GM06990 (cell line): ENCODE measurements around the gene SF3A1.

ENCODE experiments used
- DNase-seq: peaks from one replicate; pipeline ENCODE4 v3.0.0-alpha.2; 2011; ENCODE audit not compliant: insufficient read length; ENCODE audit errors: extremely low read depth
- H3K27me3 ChIP-seq: replicated peaks from 2 replicates; pipeline ENCODE4 v1.6.0; 2011; ENCODE audit warnings: low read length; ENCODE audit not compliant: control insufficient read depth, insufficient read depth
- H3K36me3 ChIP-seq: 2 replicates; pipeline ENCODE4 v1.5.1; 2011; ENCODE audit warnings: low read length; ENCODE audit not compliant: control insufficient read depth, insufficient read depth
- H3K4me3 ChIP-seq: replicated peaks from 2 replicates; pipeline ENCODE4 v1.5.1; 2011; ENCODE audit warnings: low read depth, mild to moderate bottlenecking, control low read depth, low read length
- CTCF ChIP-seq: IDR thresholded peaks from 2 replicates; pipeline ENCODE4 v1.5.1; 2011; ENCODE audit warnings: low read length, control low read depth, mild to moderate bottlenecking, inconsistent platforms; ENCODE audit not compliant: insufficient read depth, poor library complexity, severe bottlenecking

The SF3A1 gene

GRCh38 chr22:30382340-30382739 lies 25.6 kb upstream of the SF3A1 start:
- no peaks in the 10 kb centered on the region for H3K27me3 ChIP-seq
- TF ChIP-seq CTCF: no peak
- no peak for DNase-seq
- H3K4me3 ChIP-seq: no peak overlapping the region
- H3K36me3 ChIP-seq: no peaks in the 10 kb centered on the region; the same call in 1 of the 2 replicates

GRCh38 chr22:30381264-30381663 lies 24.6 kb upstream of the SF3A1 start:
- Histone ChIP-seq H3K36me3 (no peaks in the 10 kb centered on the region; the same call in none of the 2 replicates), H3K27me3 (no peaks in the 10 kb centered on the region), H3K4me3 (no peak overlapping the region)
- TF ChIP-seq CTCF: no peak
- no peak for DNase-seq

- no peak for DNase-seq
- Histone ChIP-seq H3K27me3 (no peaks in the 10 kb centered on the region), H3K4me3 (no peak overlapping the region), H3K36me3 (no peaks in the 10 kb centered on the region; the same call in none of the 2 replicates)
- no peak for TF ChIP-seq CTCF
These were observed 23.3 kb upstream of the SF3A1 start for GRCh38 chr22:30380011-30380410.

- no peak for DNase-seq
- H3K27me3 ChIP-seq: no peaks in the 10 kb centered on the region
- no peak for TF ChIP-seq CTCF
These were observed 18.7 kb upstream of the SF3A1 start for GRCh38 chr22:30375312-30375849.

GRCh38 chr22:30373331-30374325 lies 16.9 kb upstream of the SF3A1 start:
- Histone ChIP-seq H3K4me3 (no peak overlapping the region), H3K27me3 (no peaks in the 10 kb centered on the region), H3K36me3 (no peaks in the 10 kb centered on the region; the same call in none of the 2 replicates)
- DNase-seq: no peak
- no peak for TF ChIP-seq CTCF

More at GRCh38 chr22:30375312-30375849, 18.7 kb upstream of the SF3A1 start:
- H3K4me3 ChIP-seq: no peak overlapping the region
- no peaks in the 10 kb centered on the region; the same call in none of the 2 replicates for H3K36me3 ChIP-seq
